Activated T-helper 2 cell treated with anti-CD3 and anti-CD28 coated beads, Interferon-gamma antibody, Interleukin-2, Interleukin-4, amounts not matched to agents 10 μg/mL and 5 μg/mL and 100 μg/mL, durations not matched to agents 14 hours and 24 hours and 36 hours (primary cell): ENCODE data around the gene NPFF. TPM values are rescaled to one million over a fixed set of nuclear protein-coding genes. Genes with fewer than 3 reads are reported as not detected.
A peak's percentile ranks its signal among the peaks of the same experiment; 100 is the strongest.

ENCODE experiments used
- DNase-seq: peaks from one replicate; pipeline ENCODE4 v3.0.0; 2021; ENCODE audit warnings: low spot score
- H3K27ac Mint-ChIP-seq: one replicate; pipeline ENCODE4 v1.8.0; 2021; ENCODE audit warnings: mixed read lengths
- H3K27me3 Mint-ChIP-seq: one replicate; pipeline ENCODE4 v1.8.0; 2021; ENCODE audit warnings: low read depth, mixed read lengths
- H3K36me3 Mint-ChIP-seq: one replicate; pipeline ENCODE4 v1.8.0; 2021; ENCODE audit warnings: low read depth, mixed read lengths
- H3K4me1 Mint-ChIP-seq: one replicate; pipeline ENCODE4 v1.8.0; 2021; ENCODE audit warnings: low read depth, mixed read lengths
- H3K4me3 Mint-ChIP-seq: one replicate; pipeline ENCODE4 v1.8.0; 2021; ENCODE audit warnings: low read depth, mild to moderate bottlenecking, moderate library complexity, mixed read lengths
- H3K9me3 Mint-ChIP-seq: one replicate; pipeline ENCODE4 v1.8.0; 2021; ENCODE audit warnings: mixed read lengths
- intact Hi-C: fragments of 100-400 bp; cut with micrococcal nuclease; formaldehyde crosslinking; loops from one replicate; pipeline ENCODE4 v1.15.1; 2023
- total RNA-seq: library from RNA; stranded (reverse); gene quantifications from 2 replicates; pipeline ENCODE4 v1.2.3, GENCODE V29; 2022

The NPFF gene
- total RNA-seq, 1 donor from 2014 or later: not detected

- H3K4me3 Mint-ChIP-seq: no peak overlapping the region
- no peak for DNase-seq
- H3K4me1 Mint-ChIP-seq: peaks cover 6% of the 10 kb centered on the region
- H3K27me3 Mint-ChIP-seq: no peaks in the 10 kb centered on the region
- intact Hi-C loops: loop anchor here (10.0 kb wide), 1 partner anchor 303 kb away; the partner anchor contains the start of gene ITGB7
- peaks cover 27% of the 10 kb centered on the region for H3K36me3 Mint-ChIP-seq
- no peaks in the 10 kb centered on the region for H3K9me3 Mint-ChIP-seq
- H3K27ac Mint-ChIP-seq: no peak overlapping the region
Observed at GRCh38 chr12:53507603-53507885, 260 bp upstream of the NPFF start.

GRCh38 chr12:53506450-53506785 lies 866 bp downstream of the NPFF start:
- Mint-ChIP-seq H3K27ac (no peak overlapping the region), H3K27me3 (no peaks in the 10 kb centered on the region), H3K9me3 (no peaks in the 10 kb centered on the region), H3K4me3 (no peak overlapping the region), H3K36me3 (peaks cover 23% of the 10 kb centered on the region), H3K4me1 (peaks cover 11% of the 10 kb centered on the region)
- intact Hi-C loops: loop anchor here (10.0 kb wide), 1 partner anchor 302 kb away; the partner anchor contains the start of gene ITGB7
- no peak for DNase-seq

- intact Hi-C loops: loop anchor here (10.0 kb wide), 1 partner anchor 301 kb away; the partner anchor contains the start of gene ITGB7
- Mint-ChIP-seq H3K36me3 (peaks cover 19% of the 10 kb centered on the region), H3K9me3 (no peaks in the 10 kb centered on the region), H3K27ac (no peak overlapping the region), H3K27me3 (no peaks in the 10 kb centered on the region), H3K4me1 (peaks cover 11% of the 10 kb centered on the region), H3K4me3 (no peak overlapping the region)
- DNase-seq: no peak
Observed at GRCh38 chr12:53505555-53506449, 1.5 kb downstream of the NPFF start.

- peaks cover 18% of the 10 kb centered on the region for H3K36me3 Mint-ChIP-seq
- no peak overlapping the region for H3K4me3 Mint-ChIP-seq
- intact Hi-C loops: loop anchor here (10.0 kb wide), 1 partner anchor 300 kb away; the partner anchor contains the start of gene ITGB7
- no peak overlapping the region for H3K27ac Mint-ChIP-seq
- no peaks in the 10 kb centered on the region for H3K27me3 Mint-ChIP-seq
- H3K4me1 Mint-ChIP-seq: peaks cover 15% of the 10 kb centered on the region
- no peak for DNase-seq
- no peaks in the 10 kb centered on the region for H3K9me3 Mint-ChIP-seq
Observed at GRCh38 chr12:53505086-53505485, 2.2 kb downstream of the NPFF start.

- Mint-ChIP-seq H3K36me3 (peaks cover 18% of the 10 kb centered on the region), H3K27ac (no peak overlapping the region), H3K4me3 (peak overlapping the region; percentile 26), H3K9me3 (no peaks in the 10 kb centered on the region), H3K4me1 (peaks cover 18% of the 10 kb centered on the region), H3K27me3 (no peaks in the 10 kb centered on the region)
- no peak for DNase-seq
- intact Hi-C loops: loop anchor here (10.0 kb wide), 1 partner anchor 299 kb away; the partner anchor contains the start of gene ITGB7
Observed at GRCh38 chr12:53504004-53504920, 3.0 kb downstream of the NPFF start.

GRCh38 chr12:53502983-53503728 lies 4.1 kb downstream of the NPFF start:
- peak overlapping the region; percentile 26 for H3K4me3 Mint-ChIP-seq
- no peaks in the 10 kb centered on the region for H3K27me3 Mint-ChIP-seq
- intact Hi-C loops: loop anchor here (10.0 kb wide), 1 partner anchor 298 kb away; the partner anchor contains the start of gene ITGB7
- peaks cover 15% of the 10 kb centered on the region for H3K36me3 Mint-ChIP-seq
- DNase-seq: no peak
- peaks cover 21% of the 10 kb centered on the region for H3K4me1 Mint-ChIP-seq
- H3K27ac Mint-ChIP-seq: no peak overlapping the region
- no peaks in the 10 kb centered on the region for H3K9me3 Mint-ChIP-seq

- peak overlapping the region; percentile 90 for H3K4me3 Mint-ChIP-seq
- DNase-seq: no peak
- no peaks in the 10 kb centered on the region for H3K9me3 Mint-ChIP-seq
- H3K27ac Mint-ChIP-seq: peak overlapping the region; percentile 98
- intact Hi-C loops: loop anchor here (10.0 kb wide), 1 partner anchor 298 kb away; the partner anchor contains the start of gene ITGB7
- H3K36me3 Mint-ChIP-seq: peaks cover 15% of the 10 kb centered on the region
- H3K4me1 Mint-ChIP-seq: peaks cover 27% of the 10 kb centered on the region
- H3K27me3 Mint-ChIP-seq: no peaks in the 10 kb centered on the region
Observed at GRCh38 chr12:53502331-53502730, 5.0 kb downstream of the NPFF start.

GRCh38 chr12:53501615-53502181 lies 5.6 kb downstream of the NPFF start:
- H3K27ac Mint-ChIP-seq: peak overlapping the region; percentile 98

GRCh38 chr12:53500776-53501614 lies 6.3 kb downstream of the NPFF start, which contains the start of gene TARBP2:
Gene TARBP2 (plus strand): TSS chr12:53501283. CDS start chr12:53501409, 126 bp downstream.
- H3K4me3 Mint-ChIP-seq: peak within 1 kb of the TSS; percentile 90
- no peaks in the 10 kb centered on the region for H3K9me3 Mint-ChIP-seq
- peaks cover 27% of the 10 kb centered on the region for H3K4me1 Mint-ChIP-seq
- intact Hi-C loops: loop anchor here (1.0 to 10.0 kb wide), 8 partner anchors 8 to 296 kb away; partner anchors contain the start of genes AAAS, ATF7, ATP5MC2 and ITGB7
- H3K27ac Mint-ChIP-seq: peak within 1 kb of the TSS; percentile 98
- peaks cover 15% of the 10 kb centered on the region for H3K36me3 Mint-ChIP-seq
- no peaks in the 10 kb centered on the region for H3K27me3 Mint-ChIP-seq
- peak; percentile 94 for DNase-seq

More at GRCh38 chr12:53501615-53502181, 5.6 kb downstream of the NPFF start:
- no peaks in the 10 kb centered on the region for H3K27me3 Mint-ChIP-seq
- intact Hi-C loops: loop anchor here (1.0 to 10.0 kb wide), 8 partner anchors 8 to 297 kb away; partner anchors contain the start of genes AAAS, ATF7, ATP5MC2 and ITGB7
- H3K36me3 Mint-ChIP-seq: peaks cover 15% of the 10 kb centered on the region
- no peaks in the 10 kb centered on the region for H3K9me3 Mint-ChIP-seq
- DNase-seq: no peak
- peak overlapping the region; percentile 90 for H3K4me3 Mint-ChIP-seq
- H3K4me1 Mint-ChIP-seq: peaks cover 27% of the 10 kb centered on the region

GRCh38 chr12:53500142-53500775 lies 7.0 kb downstream of the NPFF start:
- peak overlapping the region; percentile 98 for H3K27ac Mint-ChIP-seq
- DNase-seq: peak; percentile 32
- no peaks in the 10 kb centered on the region for H3K27me3 Mint-ChIP-seq
- peaks cover 27% of the 10 kb centered on the region for H3K4me1 Mint-ChIP-seq
- intact Hi-C loops: loop anchor here (2.0 to 10.0 kb wide), 2 partner anchors 119 to 295 kb away; partner anchors contain the start of genes ITGB7 and SP1
- H3K36me3 Mint-ChIP-seq: peaks cover 9% of the 10 kb centered on the region
- H3K4me3 Mint-ChIP-seq: peak overlapping the region; percentile 90
- H3K9me3 Mint-ChIP-seq: no peaks in the 10 kb centered on the region
